Prostate gland (tissue), 2 donors: ENCODE measurements around the gene DISP3. TPM values are rescaled to one million over a fixed set of nuclear protein-coding genes. Genes with fewer than 3 reads are reported as not detected.

Experiments
- DNase-seq: peaks from one replicate; pipeline ENCODE4 v3.0.0-alpha.2; 2019; ENCODE audit warnings: low spot score
- H3K27ac ChIP-seq, 2 donors: fragments of 200-600 bp; sonication (generic); 2 replicates each; pipeline ENCODE4 v1.5.1; 2017 to 2019
- H3K27me3 ChIP-seq: fragments of 200-600 bp; sonication (generic); replicated peaks from 2 replicates; pipeline ENCODE4 v1.5.1; 2019; ENCODE audit not compliant: insufficient read depth
- H3K36me3 ChIP-seq, 2 donors: fragments of 200-600 bp; sonication (generic); 1 replicate in 1 of 2; 2 replicates in 1 of 2; pipeline versions ENCODE4 v1.5.1 to v1.8.1; 2017 to 2019
- H3K4me1 ChIP-seq: fragments of 200-600 bp; sonication (generic); replicated peaks from 2 replicates; pipeline ENCODE4 v1.5.1; 2019
- H3K4me3 ChIP-seq, 2 donors: fragments of 200-600 bp; sonication (generic); 2 replicates each; pipeline ENCODE4 v1.5.1; 2017 to 2019
- H3K9me3 ChIP-seq: fragments of 200-600 bp; sonication (generic); 2 replicates; pipeline ENCODE4 v1.5.1; 2017
- POLR2A ChIP-seq: fragments of 450-650 bp; IDR thresholded peaks from one replicate; pipeline ENCODE4 v1.6.1; 2016; ENCODE audit warnings: antibody characterized with exemption, mild to moderate bottlenecking
- POLR2AphosphoS5 ChIP-seq: sonication (generic); formaldehyde crosslinking; IDR thresholded peaks from one replicate; pipeline ENCODE4 v1.6.1; 2017; ENCODE audit warnings: antibody characterized with exemption
- WGBS: methylation state at CpG from one replicate; pipeline ENCODE4 v1.1.5; 2018; 5-methylcytosine and 5-hydroxymethylcytosine counted together
- intact Hi-C: fragments of 100-400 bp; cut with DNase I; formaldehyde crosslinking; loops from one replicate; pipeline ENCODE4 v1.14.2; 2022
- total RNA-seq, 2 donors: library from RNA; depleted of rRNA; stranded (reverse); fragments of >200 nt; gene quantifications; one replicate each; pipeline ENCODE4 v1.1.0, GENCODE V29; 2016
- TF ChIP-seq, protein P1 (sequence below), 4 experiments: fragments of 200-600 bp in 2 of 4; fragments of 450-650 bp in 2 of 4; sonication (generic) in 2 of 4; IDR thresholded peaks; 1 replicate in 3 of 4; 2 replicates in 1 of 4; pipeline ENCODE4 v1.5.1; 2016 to 2019; ENCODE audit warnings: antibody characterized with exemption in 4 of 4, mild to moderate bottlenecking in 2 of 4, moderate library complexity in 2 of 4

DISP3 gene
- total RNA-seq, 2 donors from 2014 or later, result 0.80 to 1.7 TPM

GRCh38 chr1:11569954-11570353 lies 91.0 kb downstream of the DISP3 start:
- H3K4me1 ChIP-seq, result no peaks in the 10 kb centered on the region
- intact Hi-C loops, result no loop called here
- H3K27me3 ChIP-seq, result peaks cover 5% of the 10 kb centered on the region
- no peak for DNase-seq
- no peaks in the 10 kb centered on the region for H3K36me3 ChIP-seq
- TF ChIP-seq POLR2A, result no peak
- TF ChIP-seq POLR2AphosphoS5, result no peak
- TF ChIP-seq, protein P1, sequence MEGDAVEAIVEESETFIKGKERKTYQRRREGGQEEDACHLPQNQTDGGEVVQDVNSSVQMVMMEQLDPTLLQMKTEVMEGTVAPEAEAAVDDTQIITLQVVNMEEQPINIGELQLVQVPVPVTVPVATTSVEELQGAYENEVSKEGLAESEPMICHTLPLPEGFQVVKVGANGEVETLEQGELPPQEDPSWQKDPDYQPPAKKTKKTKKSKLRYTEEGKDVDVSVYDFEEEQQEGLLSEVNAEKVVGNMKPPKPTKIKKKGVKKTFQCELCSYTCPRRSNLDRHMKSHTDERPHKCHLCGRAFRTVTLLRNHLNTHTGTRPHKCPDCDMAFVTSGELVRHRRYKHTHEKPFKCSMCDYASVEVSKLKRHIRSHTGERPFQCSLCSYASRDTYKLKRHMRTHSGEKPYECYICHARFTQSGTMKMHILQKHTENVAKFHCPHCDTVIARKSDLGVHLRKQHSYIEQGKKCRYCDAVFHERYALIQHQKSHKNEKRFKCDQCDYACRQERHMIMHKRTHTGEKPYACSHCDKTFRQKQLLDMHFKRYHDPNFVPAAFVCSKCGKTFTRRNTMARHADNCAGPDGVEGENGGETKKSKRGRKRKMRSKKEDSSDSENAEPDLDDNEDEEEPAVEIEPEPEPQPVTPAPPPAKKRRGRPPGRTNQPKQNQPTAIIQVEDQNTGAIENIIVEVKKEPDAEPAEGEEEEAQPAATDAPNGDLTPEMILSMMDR (IDR thresholded peaks at IDR 0.05), result no peak
- WGBS, result 83% methylated on average over 3 of the region's 3 CpGs
- H3K4me3 ChIP-seq, result no peak overlapping the region
- H3K27ac ChIP-seq, result no peak overlapping the region
- no peaks in the 10 kb centered on the region for H3K9me3 ChIP-seq

GRCh38 chr1:11570821-11571380 lies 91.9 kb downstream of the DISP3 start:
- no peak for TF ChIP-seq POLR2AphosphoS5
- TF ChIP-seq, protein P1 (IDR thresholded peaks at IDR 0.05), result no peak
- no peak for TF ChIP-seq POLR2A
- WGBS, result 44% methylated on average over 16 of the region's 16 CpGs
- H3K27me3 ChIP-seq, result peaks cover 5% of the 10 kb centered on the region
- no peak for DNase-seq
- H3K9me3 ChIP-seq, result no peaks in the 10 kb centered on the region
- H3K4me1 ChIP-seq, result no peaks in the 10 kb centered on the region
- H3K36me3 ChIP-seq, result no peaks in the 10 kb centered on the region
- intact Hi-C loops, result no loop called here
- H3K4me3 ChIP-seq, result no peak overlapping the region
- H3K27ac ChIP-seq, result no peak overlapping the region

DNA sequence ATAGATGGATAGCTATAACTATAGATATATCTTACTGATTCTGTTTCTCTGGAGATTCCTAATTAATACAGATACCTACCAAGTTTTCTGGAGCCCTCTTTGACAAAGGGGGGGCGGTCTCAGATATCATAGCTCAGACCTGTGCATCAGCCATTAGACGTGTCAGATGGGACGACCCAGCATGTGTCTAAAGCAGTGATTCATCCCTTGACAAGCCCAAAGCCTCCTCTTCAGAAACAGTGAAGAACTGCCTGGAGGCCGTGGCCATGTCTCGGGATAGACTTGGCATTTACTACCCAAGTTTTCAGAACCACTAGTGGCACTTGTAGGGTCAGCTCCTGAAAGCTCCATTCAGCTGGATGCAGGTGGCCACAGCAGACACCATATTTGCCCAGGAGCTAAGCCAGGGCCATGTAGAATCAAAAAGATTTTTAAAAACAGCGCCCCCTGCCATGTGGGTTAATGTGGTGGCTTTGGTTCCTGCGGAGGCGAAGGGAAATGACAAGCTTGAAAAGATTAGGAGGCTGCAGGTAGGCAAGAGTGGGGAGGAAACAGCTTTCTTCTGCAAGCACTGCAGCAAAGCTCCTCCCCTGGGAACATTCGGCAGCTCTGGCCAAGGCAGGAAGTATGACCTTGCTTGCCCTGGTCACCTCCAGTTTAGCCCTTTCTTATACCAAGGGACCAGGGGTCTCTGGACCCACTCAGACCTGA lies 93.1 kb downstream of the DISP3 start:
- WGBS, result 44% methylated on average over 9 of the region's 9 CpGs
- no peak overlapping the region for H3K27ac ChIP-seq
- H3K9me3 ChIP-seq, result no peaks in the 10 kb centered on the region
- TF ChIP-seq POLR2AphosphoS5 (no peak), POLR2A (no peak)
- TF ChIP-seq, protein P1 (IDR thresholded peaks at IDR 0.05), result no peak
- intact Hi-C loops, result no loop called here
- no peak overlapping the region for H3K4me3 ChIP-seq
- H3K27me3 ChIP-seq, result no peaks in the 10 kb centered on the region
- no peaks in the 10 kb centered on the region for H3K4me1 ChIP-seq
- no peaks in the 10 kb centered on the region for H3K36me3 ChIP-seq
- DNase-seq, result no peak

- intact Hi-C loops, result no loop called here
- no peak for DNase-seq
- Histone ChIP-seq H3K9me3 (no peaks in the 10 kb centered on the region), H3K27me3 (no peaks in the 10 kb centered on the region), H3K27ac (no peak overlapping the region), H3K36me3 (no peaks in the 10 kb centered on the region), H3K4me3 (no peak overlapping the region), H3K4me1 (no peaks in the 10 kb centered on the region)
- TF ChIP-seq, protein P1 (IDR thresholded peaks at IDR 0.05), result no peak
- WGBS, result 86% methylated on average over 5 of the region's 5 CpGs
Measured at GRCh38 chr1:11573116-11573692, 94.2 kb downstream of the DISP3 start.

DNA sequence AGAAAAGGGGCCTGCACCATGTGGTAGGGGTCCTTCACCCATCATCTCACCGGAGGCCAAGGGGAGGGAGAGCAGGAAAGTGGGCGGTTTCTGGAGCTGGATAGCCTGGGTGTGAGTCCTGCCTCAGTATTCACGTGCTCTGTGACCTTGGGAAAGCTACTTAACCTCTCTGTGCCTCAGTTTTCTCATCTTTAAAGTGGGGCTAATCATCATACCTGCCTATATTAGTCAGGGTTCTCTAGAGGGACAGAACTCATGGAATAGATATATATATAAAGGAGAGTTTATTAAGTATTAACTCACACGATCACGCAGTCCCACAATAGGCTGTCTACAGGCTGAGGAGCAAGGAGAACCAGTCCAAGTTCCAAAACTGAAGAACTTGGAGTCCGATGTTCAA lies 96.6 kb downstream of the DISP3 start:
- Histone ChIP-seq H3K27ac (no peak overlapping the region), H3K4me1 (no peaks in the 10 kb centered on the region), H3K9me3 (no peaks in the 10 kb centered on the region), H3K36me3 (no peaks in the 10 kb centered on the region), H3K27me3 (no peaks in the 10 kb centered on the region), H3K4me3 (no peak overlapping the region)
- intact Hi-C loops, result no loop called here
- WGBS, result 92% methylated on average over 6 of the region's 6 CpGs
- TF ChIP-seq POLR2A, result no peak
- TF ChIP-seq, protein P1 (IDR thresholded peaks at IDR 0.05), result no peak
- TF ChIP-seq POLR2AphosphoS5, result no peak
- no peak for DNase-seq
